WTC11 (cell line): ENCODE results near the gene PCSK4. TPM values are rescaled to one million over a fixed set of nuclear protein-coding genes. Genes with fewer than 3 reads are reported as not detected.

Source experiments
- ATAC-seq: fragments of 200-7000 bp; cut with Tn5 transposase; 2 replicates; pipeline ENCODE4 v1.10.0; 2021; ENCODE audit warnings: mild to moderate bottlenecking, moderate library complexity
- CTCF ChIA-PET: fragments of 300-600 bp; sonication (Branson Sonifier 250); formaldehyde crosslinking; loops from one replicate; lab custom pipeline; 2021; ENCODE audit warnings: antibody characterized with exemption; lab: Charles Lee
- POLR2A ChIA-PET: fragments of 350-600 bp; sonication (Branson Sonifier 250); formaldehyde crosslinking; loops from one replicate; lab custom pipeline; 2021; ENCODE audit warnings: antibody characterized with exemption; lab: Charles Lee
- DNase-seq: peaks from one replicate; pipeline ENCODE4 v3.0.0; 2021; ENCODE audit warnings: low spot score
- H3K27ac Mint-ChIP-seq: 2 replicates; pipeline ENCODE4 v1.8.0; 2021; ENCODE audit warnings: mixed read lengths
- H3K27me3 Mint-ChIP-seq: 2 replicates; pipeline ENCODE4 v1.8.0; 2021; ENCODE audit warnings: low read depth, mild to moderate bottlenecking, moderate library complexity, mixed read lengths
- H3K36me3 Mint-ChIP-seq: 2 replicates; pipeline ENCODE4 v1.8.0; 2021; ENCODE audit warnings: mixed read lengths
- H3K4me1 Mint-ChIP-seq: 2 replicates; pipeline ENCODE4 v1.8.0; 2022; ENCODE audit warnings: mixed read lengths
- H3K4me3 Mint-ChIP-seq: 2 replicates; pipeline ENCODE4 v1.8.0; 2021; ENCODE audit warnings: mild to moderate bottlenecking, moderate library complexity, mixed read lengths
- H3K9me3 Mint-ChIP-seq: 2 replicates; pipeline ENCODE4 v1.8.0; 2021; ENCODE audit warnings: mixed read lengths
- ATF1 ChIP-seq: sonication (generic); formaldehyde crosslinking; IDR thresholded peaks from 2 replicates; pipeline ENCODE4 v1.8.1; 2023; ENCODE audit warnings: mild to moderate bottlenecking, moderate library complexity, missing genetic modification reagents
- CBFB ChIP-seq: sonication (generic); formaldehyde crosslinking; IDR thresholded peaks from 2 replicates; pipeline ENCODE4 v1.8.1; 2022; ENCODE audit warnings: mild to moderate bottlenecking, low read depth, missing genetic modification reagents
- ESRRA ChIP-seq: sonication (generic); formaldehyde crosslinking; IDR thresholded peaks from 2 replicates; pipeline ENCODE4 v1.8.1; 2022; ENCODE audit warnings: mild to moderate bottlenecking, missing genetic modification reagents, borderline replicate concordance
- HMGXB4 ChIP-seq: sonication (generic); formaldehyde crosslinking; IDR thresholded peaks from 2 replicates; pipeline ENCODE4 v1.8.1; 2023; ENCODE audit warnings: mild to moderate bottlenecking, moderate library complexity, missing genetic modification reagents
- IRF2 ChIP-seq: sonication (generic); formaldehyde crosslinking; IDR thresholded peaks from 2 replicates; pipeline ENCODE4 v1.8.0; 2022; ENCODE audit warnings: low read depth, missing genetic modification reagents, borderline replicate concordance
- JAZF1 ChIP-seq: fragments of 250-450 bp; sonication (Bioruptor Pico); IDR thresholded peaks from 2 replicates; pipeline ENCODE4 v1.9.0; 2021; ENCODE audit warnings: moderate library complexity, mild to moderate bottlenecking, inconsistent platforms
- KAT7 ChIP-seq: sonication (generic); formaldehyde crosslinking; IDR thresholded peaks from 2 replicates; pipeline ENCODE4 v1.8.1; 2023; ENCODE audit warnings: missing genetic modification reagents, mild to moderate bottlenecking, borderline replicate concordance
- MXD4 ChIP-seq: fragments of 250-450 bp; sonication (Bioruptor Pico); IDR thresholded peaks from 2 replicates; pipeline ENCODE4 v1.8.0; 2021; ENCODE audit warnings: mild to moderate bottlenecking, moderate library complexity, borderline replicate concordance
- NFYB ChIP-seq: sonication (generic); formaldehyde crosslinking; conservative IDR thresholded peaks from 2 replicates; pipeline ENCODE4 v1.8.0; 2022; ENCODE audit warnings: low read depth, missing genetic modification reagents
- PRRX2 ChIP-seq: fragments of 250-450 bp; sonication (Bioruptor Pico); IDR thresholded peaks from 2 replicates; pipeline ENCODE4 v1.8.0; 2021; ENCODE audit warnings: mild to moderate bottlenecking
- SMAD3 ChIP-seq: sonication (generic); formaldehyde crosslinking; IDR thresholded peaks from 2 replicates; pipeline ENCODE4 v1.8.0; 2022; ENCODE audit warnings: missing genetic modification reagents, mild to moderate bottlenecking, borderline replicate concordance
- SMAD4 ChIP-seq: sonication (generic); formaldehyde crosslinking; IDR thresholded peaks from 2 replicates; pipeline ENCODE4 v1.8.0; 2022; ENCODE audit warnings: mild to moderate bottlenecking, missing genetic modification reagents
- ZBTB43 ChIP-seq: sonication (generic); formaldehyde crosslinking; IDR thresholded peaks from 2 replicates; pipeline ENCODE4 v1.8.1; 2023; ENCODE audit warnings: mild to moderate bottlenecking, missing genetic modification reagents
- ZNF281 ChIP-seq: sonication (generic); formaldehyde crosslinking; IDR thresholded peaks from 2 replicates; pipeline ENCODE4 v1.8.0; 2023; ENCODE audit warnings: mild to moderate bottlenecking, missing genetic modification reagents
- ZNF396 ChIP-seq: fragments of 250-450 bp; sonication (Bioruptor Pico); IDR thresholded peaks from 2 replicates; pipeline ENCODE4 v1.8.0; 2021; ENCODE audit warnings: mild to moderate bottlenecking, moderate library complexity, borderline replicate concordance
- ZNF416 ChIP-seq: fragments of 250-450 bp; sonication (Bioruptor Pico); IDR thresholded peaks from 2 replicates; pipeline ENCODE4 v1.9.0; 2021; ENCODE audit warnings: mild to moderate bottlenecking, inconsistent platforms
- total RNA-seq: library from RNA; stranded (reverse); gene quantifications from 3 replicates; pipeline ENCODE4 v1.2.3, GENCODE V29; 2021
- TF ChIP-seq, protein P1 (sequence below): sonication (generic); formaldehyde crosslinking; IDR thresholded peaks from 2 replicates; pipeline ENCODE4 v1.8.1; 2022; ENCODE audit warnings: low read depth, mild to moderate bottlenecking, moderate library complexity, missing genetic modification reagents, borderline replicate concordance
- TF ChIP-seq, protein P2 (sequence below): sonication (generic); formaldehyde crosslinking; IDR thresholded peaks from 2 replicates; pipeline ENCODE4 v1.8.1; 2023; ENCODE audit warnings: mild to moderate bottlenecking, missing genetic modification reagents, moderate library complexity
- TF ChIP-seq, protein P3 (sequence below): sonication (generic); formaldehyde crosslinking; IDR thresholded peaks from 2 replicates; pipeline ENCODE4 v1.8.1; 2022; ENCODE audit warnings: low read depth, missing genetic modification reagents, borderline replicate concordance

The PCSK4 gene
- total RNA-seq, 1 experiment from 2014 or later, result 22.4 TPM

GRCh38 chr19:1433119-1434039, 56.8 kb downstream of the PCSK4 start:
- ATAC-seq (no peak), DNase-seq (no peak)
- Mint-ChIP-seq H3K27ac (no peak overlapping the region), H3K4me3 (no peak overlapping the region), H3K4me1 (no peaks in the 10 kb centered on the region; the same call in 1 of the 2 replicates), H3K27me3 (no peaks in the 10 kb centered on the region), H3K9me3 (no peaks in the 10 kb centered on the region), H3K36me3 (peaks cover 29% of the 10 kb centered on the region)
- ChIA-PET POLR2A (no interaction called here), CTCF (no interaction called here)
- TF ChIP-seq ZNF396 (CRISPR knock-in tag) (no peak), PRRX2 (CRISPR knock-in tag) (no peak), ESRRA (CRISPR knock-in tag) (no peak), HMGXB4 (CRISPR knock-in tag) (no peak), JAZF1 (CRISPR knock-in tag) (no peak), ZNF416 (no peak), KAT7 (CRISPR knock-in tag) (no peak), MXD4 (CRISPR knock-in tag) (no peak), CBFB (no peak), ZNF281 (CRISPR knock-in tag) (no peak), IRF2 (CRISPR knock-in tag) (no peak), SMAD4 (CRISPR knock-in tag) (no peak), ZBTB43 (CRISPR knock-in tag) (no peak), SMAD3 (no peak), ATF1 (CRISPR knock-in tag) (no peak), NFYB (CRISPR knock-in tag) (no peak)
- TF ChIP-seq, protein P1, sequence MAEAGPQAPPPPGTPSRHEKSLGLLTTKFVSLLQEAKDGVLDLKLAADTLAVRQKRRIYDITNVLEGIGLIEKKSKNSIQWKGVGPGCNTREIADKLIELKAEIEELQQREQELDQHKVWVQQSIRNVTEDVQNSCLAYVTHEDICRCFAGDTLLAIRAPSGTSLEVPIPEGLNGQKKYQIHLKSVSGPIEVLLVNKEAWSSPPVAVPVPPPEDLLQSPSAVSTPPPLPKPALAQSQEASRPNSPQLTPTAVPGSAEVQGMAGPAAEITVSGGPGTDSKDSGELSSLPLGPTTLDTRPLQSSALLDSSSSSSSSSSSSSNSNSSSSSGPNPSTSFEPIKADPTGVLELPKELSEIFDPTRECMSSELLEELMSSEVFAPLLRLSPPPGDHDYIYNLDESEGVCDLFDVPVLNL, result no peak
- TF ChIP-seq, protein P2, sequence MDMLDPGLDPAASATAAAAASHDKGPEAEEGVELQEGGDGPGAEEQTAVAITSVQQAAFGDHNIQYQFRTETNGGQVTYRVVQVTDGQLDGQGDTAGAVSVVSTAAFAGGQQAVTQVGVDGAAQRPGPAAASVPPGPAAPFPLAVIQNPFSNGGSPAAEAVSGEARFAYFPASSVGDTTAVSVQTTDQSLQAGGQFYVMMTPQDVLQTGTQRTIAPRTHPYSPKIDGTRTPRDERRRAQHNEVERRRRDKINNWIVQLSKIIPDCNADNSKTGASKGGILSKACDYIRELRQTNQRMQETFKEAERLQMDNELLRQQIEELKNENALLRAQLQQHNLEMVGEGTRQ (CRISPR knock-in tag), result no peak
- TF ChIP-seq, protein P3, sequence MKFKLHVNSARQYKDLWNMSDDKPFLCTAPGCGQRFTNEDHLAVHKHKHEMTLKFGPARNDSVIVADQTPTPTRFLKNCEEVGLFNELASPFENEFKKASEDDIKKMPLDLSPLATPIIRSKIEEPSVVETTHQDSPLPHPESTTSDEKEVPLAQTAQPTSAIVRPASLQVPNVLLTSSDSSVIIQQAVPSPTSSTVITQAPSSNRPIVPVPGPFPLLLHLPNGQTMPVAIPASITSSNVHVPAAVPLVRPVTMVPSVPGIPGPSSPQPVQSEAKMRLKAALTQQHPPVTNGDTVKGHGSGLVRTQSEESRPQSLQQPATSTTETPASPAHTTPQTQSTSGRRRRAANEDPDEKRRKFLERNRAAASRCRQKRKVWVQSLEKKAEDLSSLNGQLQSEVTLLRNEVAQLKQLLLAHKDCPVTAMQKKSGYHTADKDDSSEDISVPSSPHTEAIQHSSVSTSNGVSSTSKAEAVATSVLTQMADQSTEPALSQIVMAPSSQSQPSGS (CRISPR knock-in tag), result no peak
